Measurements from ENCODE around the gene PHLDB1. TPM values are rescaled to one million over a fixed set of nuclear protein-coding genes. Genes with fewer than 3 reads are reported as not detected.
"Not testable (repeated sequence)": the region's sequence is repeated elsewhere in the genome, so short reads cannot be mapped to it uniquely, and the experiment has no call there.

The PHLDB1 gene
- polyA plus RNA-seq, 1 experiment: 83.0 TPM

GRCh38 chr11:118570787-118571186, 36.6 kb upstream of the PHLDB1 start:
- no peak for TF ChIP-seq CTCF (IDR thresholded peaks at IDR 0.05; ENCODE audit: low read depth, low read length)
- CTCF ChIA-PET: no interaction called here
- POLR2A ChIA-PET: no interaction called here

GRCh38 chr11:118571701-118572060, 35.7 kb upstream of the PHLDB1 start:
- Histone ChIP-seq H3K27ac (ENCODE audit: low read depth, low read length) (peak overlapping the region; percentile 48), H3K4me3 (ENCODE audit: low read depth, low read length) (peak overlapping the region; percentile 94)
- H3K9me3 ChIP-seq (ENCODE audit: control insufficient read depth, insufficient read depth, low read length); DNase-seq (ENCODE audit: low read depth, low spot score); H3K27me3 ChIP-seq (ENCODE audit: control insufficient read depth, insufficient read depth, low read length): not testable (repeated sequence)
- CTCF ChIA-PET: interaction anchor here (0.6 kb wide), 1 partner anchor 84 kb away, joined by 3 read pairs; no protein-coding TSS in a partner anchor
- POLR2A ChIA-PET: interaction anchor here (0.7 to 2.0 kb wide), 6 partner anchors 9 to 211 kb away, joined by 3 to 9 read pairs (median 6); no protein-coding TSS in a partner anchor

More at GRCh38 chr11:118570787-118571186, 36.6 kb upstream of the PHLDB1 start:
- Histone ChIP-seq H3K9me3 (ENCODE audit: control insufficient read depth, insufficient read depth, low read length) (peaks cover 4% of the 10 kb centered on the region; the same call in 1 of the 2 replicates), H3K27me3 (ENCODE audit: control insufficient read depth, insufficient read depth, low read length) (no peaks in the 10 kb centered on the region), H3K27ac (ENCODE audit: low read depth, low read length) (no peak overlapping the region), H3K4me3 (ENCODE audit: low read depth, low read length) (no peak overlapping the region)
- DNase-seq (ENCODE audit: low read depth, low spot score): no peak

- CTCF ChIA-PET: interaction anchor here (0.6 kb wide), 1 partner anchor 83 kb away, joined by 3 read pairs; no protein-coding TSS in a partner anchor
Observed at GRCh38 chr11:118572061-118572980, 35.1 kb upstream of the PHLDB1 start, which contains the start of gene ARCN1. Gene ARCN1, plus strand, starts transcription at chr11:118572409. Its CDS starts 139 bp downstream, at chr11:118572548.

GRCh38 chr11:118572981-118573550, 34.3 kb upstream of the PHLDB1 start:
- CTCF ChIA-PET: interaction anchor here (0.6 kb wide), 1 partner anchor 766 kb away, joined by 3 read pairs; no protein-coding TSS in a partner anchor
- DNase-seq (ENCODE audit: low read depth, low spot score): no peak
- peak overlapping the region; percentile 100 for H3K27ac ChIP-seq (ENCODE audit: low read depth, low read length)
- H3K4me3 ChIP-seq (ENCODE audit: low read depth, low read length): peak overlapping the region; percentile 94
- TF ChIP-seq CTCF (IDR thresholded peaks at IDR 0.05; ENCODE audit: low read depth, low read length): no peak
- no peaks in the 10 kb centered on the region for H3K27me3 ChIP-seq (ENCODE audit: control insufficient read depth, insufficient read depth, low read length)
- POLR2A ChIA-PET: interaction anchor here (1.4 to 2.0 kb wide), 3 partner anchors 32 to 49 kb away, joined by 7 to 9 read pairs (median 7); no protein-coding TSS in a partner anchor
- peaks cover 4% of the 10 kb centered on the region; the same call in 1 of the 2 replicates for H3K9me3 ChIP-seq (ENCODE audit: control insufficient read depth, insufficient read depth, low read length)

More at GRCh38 chr11:118572061-118572980, 35.1 kb upstream of the PHLDB1 start, which contains the start of gene ARCN1:
- Histone ChIP-seq H3K9me3 (ENCODE audit: control insufficient read depth, insufficient read depth, low read length) (peaks cover 4% of the 10 kb centered on the region; the same call in 1 of the 2 replicates), H3K27ac (ENCODE audit: low read depth, low read length) (peak within 1 kb of the TSS; percentile 100), H3K27me3 (ENCODE audit: control insufficient read depth, insufficient read depth, low read length) (no peaks in the 10 kb centered on the region), H3K4me3 (ENCODE audit: low read depth, low read length) (peak within 1 kb of the TSS; percentile 94)
- POLR2A ChIA-PET: interaction anchor here (0.5 to 2.0 kb wide), 7 partner anchors 9 to 337 kb away, joined by 3 to 9 read pairs (median 6); no protein-coding TSS in a partner anchor
- TF ChIP-seq CTCF (IDR thresholded peaks at IDR 0.05; ENCODE audit: low read depth, low read length): no peak
- DNase-seq (ENCODE audit: low read depth, low spot score): no peak

- no peak for TF ChIP-seq CTCF (IDR thresholded peaks at IDR 0.05; ENCODE audit: low read depth, low read length)
- Histone ChIP-seq H3K27ac (ENCODE audit: low read depth, low read length) (no peak overlapping the region), H3K4me3 (ENCODE audit: low read depth, low read length) (peak overlapping the region; percentile 94), H3K9me3 (ENCODE audit: control insufficient read depth, insufficient read depth, low read length) (peaks cover 4% of the 10 kb centered on the region; the same call in 1 of the 2 replicates), H3K27me3 (ENCODE audit: control insufficient read depth, insufficient read depth, low read length) (no peaks in the 10 kb centered on the region)
- CTCF ChIA-PET: interaction anchor here (0.6 kb wide), 1 partner anchor 20 kb away, joined by 6 read pairs; no protein-coding TSS in a partner anchor
- POLR2A ChIA-PET: interaction anchor here (1.1 kb wide), 1 partner anchor 33 kb away, joined by 5 read pairs; the partner anchor contains the start of gene PHLDB1
- DNase-seq (ENCODE audit: low read depth, low spot score): no peak
Observed at GRCh38 chr11:118574636-118575035, 32.8 kb upstream of the PHLDB1 start.

- DNase-seq (ENCODE audit: low read depth, low spot score); H3K27me3 ChIP-seq (ENCODE audit: control insufficient read depth, insufficient read depth, low read length); H3K4me3 ChIP-seq (ENCODE audit: low read depth, low read length); H3K9me3 ChIP-seq (ENCODE audit: control insufficient read depth, insufficient read depth, low read length); H3K27ac ChIP-seq (ENCODE audit: low read depth, low read length); POLR2A ChIA-PET: not testable (repeated sequence)
- CTCF ChIA-PET: interaction anchor here (1.5 kb wide), 1 partner anchor 17 kb away, joined by 8 read pairs; no protein-coding TSS in a partner anchor
Observed at GRCh38 chr11:118577995-118578394, 29.4 kb upstream of the PHLDB1 start.

All from AG04450 (cell line).